ENCODE data around the gene LGALS14.

DNA sequence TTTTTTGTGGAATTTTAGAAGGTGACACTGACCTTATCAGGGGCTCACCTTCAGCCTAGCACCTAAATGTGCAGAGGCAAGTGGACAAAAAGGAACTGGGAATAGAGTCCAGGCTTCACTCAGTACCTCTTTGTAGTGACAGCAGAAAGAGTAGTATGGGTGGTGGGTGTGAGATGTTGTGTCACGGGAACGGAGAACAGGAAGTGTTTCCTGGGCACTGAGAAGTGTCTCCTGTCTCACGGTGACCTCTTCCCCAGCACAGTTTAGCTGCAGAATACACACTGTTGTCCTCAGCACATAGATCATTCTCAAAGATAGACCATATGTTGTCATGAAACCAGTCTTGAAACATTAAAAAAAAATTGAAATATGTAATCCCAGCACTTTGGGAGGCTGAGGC is 17.5 kb upstream of the LGALS14 start:
- TF ChIP-seq YY1 (IDR thresholded peaks at IDR 0.05; ENCODE audit: low read depth, low read length) (no peak), TAF1 (IDR thresholded peaks at IDR 0.05; ENCODE audit: low read depth, low read length) (no peak), ZNF274 (IDR thresholded peaks at IDR 0.05; ENCODE audit: borderline replicate concordance, extremely low read depth, low read length) (no peak), HDAC6 (IDR thresholded peaks at IDR 0.05; ENCODE audit: low read depth, low read length) (no peak), EGR1 (IDR thresholded peaks at IDR 0.05; ENCODE audit: borderline replicate concordance, low read depth, low read length) (no peak), SIN3A (conservative IDR thresholded peaks at IDR 0.05 in 1 of 2, IDR thresholded peaks at IDR 0.05 in 1 of 2; ENCODE audit: low read depth in 1 of 2, low read length in 2 of 2) (no peak), POLR2AphosphoS5 (IDR thresholded peaks at IDR 0.05; ENCODE audit: low read depth, low read length) (no peak), POLR2A (IDR thresholded peaks at IDR 0.05; ENCODE audit: control extremely low read depth in 1 of 2, low read depth in 2 of 2, low read length in 2 of 2) (no peak)
- TF ChIP-seq, protein P1, sequence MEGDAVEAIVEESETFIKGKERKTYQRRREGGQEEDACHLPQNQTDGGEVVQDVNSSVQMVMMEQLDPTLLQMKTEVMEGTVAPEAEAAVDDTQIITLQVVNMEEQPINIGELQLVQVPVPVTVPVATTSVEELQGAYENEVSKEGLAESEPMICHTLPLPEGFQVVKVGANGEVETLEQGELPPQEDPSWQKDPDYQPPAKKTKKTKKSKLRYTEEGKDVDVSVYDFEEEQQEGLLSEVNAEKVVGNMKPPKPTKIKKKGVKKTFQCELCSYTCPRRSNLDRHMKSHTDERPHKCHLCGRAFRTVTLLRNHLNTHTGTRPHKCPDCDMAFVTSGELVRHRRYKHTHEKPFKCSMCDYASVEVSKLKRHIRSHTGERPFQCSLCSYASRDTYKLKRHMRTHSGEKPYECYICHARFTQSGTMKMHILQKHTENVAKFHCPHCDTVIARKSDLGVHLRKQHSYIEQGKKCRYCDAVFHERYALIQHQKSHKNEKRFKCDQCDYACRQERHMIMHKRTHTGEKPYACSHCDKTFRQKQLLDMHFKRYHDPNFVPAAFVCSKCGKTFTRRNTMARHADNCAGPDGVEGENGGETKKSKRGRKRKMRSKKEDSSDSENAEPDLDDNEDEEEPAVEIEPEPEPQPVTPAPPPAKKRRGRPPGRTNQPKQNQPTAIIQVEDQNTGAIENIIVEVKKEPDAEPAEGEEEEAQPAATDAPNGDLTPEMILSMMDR (IDR thresholded peaks at IDR 0.05; ENCODE audit: control extremely low read depth in 1 of 3, insufficient read depth in 1 of 3, low read depth in 1 of 3, low read length in 3 of 3) = no peak
- TF ChIP-seq, protein P2, sequence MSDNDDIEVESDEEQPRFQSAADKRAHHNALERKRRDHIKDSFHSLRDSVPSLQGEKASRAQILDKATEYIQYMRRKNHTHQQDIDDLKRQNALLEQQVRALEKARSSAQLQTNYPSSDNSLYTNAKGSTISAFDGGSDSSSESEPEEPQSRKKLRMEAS (IDR thresholded peaks at IDR 0.05) = no peak

All from H1 (cell line).